SK-N-SH (cell line): ENCODE results near the gene TRRAP. TPM values are rescaled to one million over a fixed set of nuclear protein-coding genes. Genes with fewer than 3 reads are reported as not detected.

Source experiments
- CTCF ChIA-PET: fragments of 300-600, 350-600 bp; formaldehyde crosslinking; extraction: SDS; loops from one replicate; lab custom pipeline; 2021; lab: Yijun Ruan, JAX
- POLR2A ChIA-PET: fragments of 350-600 bp; sonication (Branson Sonifier 250); formaldehyde crosslinking; extraction: SDS; loops from one replicate; lab custom pipeline; 2020; ENCODE audit warnings: antibody characterized with exemption, inconsistent platforms; lab: Yijun Ruan, JAX
- DNase-seq: peaks from one replicate; pipeline ENCODE4 v3.0.0; 2012
- H2AFZ ChIP-seq: fragments of 200-600 bp; sonication (generic); 2 replicates; pipeline ENCODE4 v1.8.1; 2016; ENCODE audit warnings: antibody characterized with exemption, mild to moderate bottlenecking, low read depth
- H3F3A ChIP-seq: fragments of 200-600 bp; sonication (generic); replicated peaks from 2 replicates; pipeline ENCODE3; 2016; ENCODE audit warnings: antibody characterized with exemption, mild to moderate bottlenecking; ENCODE audit not compliant: insufficient read depth
- H3K27ac ChIP-seq, 2 experiments: fragments of 200-500 bp in 1 of 2; fragments of 200-600 bp in 1 of 2; sonication (Bioruptor generic) in 1 of 2; sonication (generic), shearing (Covaris generic) in 1 of 2; 2 replicates each; pipeline versions ENCODE4 v1.5.1 to v1.6.1; 2014 to 2016; ENCODE audit warnings: low read depth in 2 of 2, inconsistent platforms in 1 of 2, low read length in 1 of 2, mild to moderate bottlenecking in 1 of 2, mixed read lengths in 1 of 2
- H3K27me3 ChIP-seq: fragments of 200-600 bp; sonication (generic), shearing (Covaris generic); 2 replicates; pipeline ENCODE4 v1.6.1; 2016; ENCODE audit warnings: mixed run types; ENCODE audit not compliant: insufficient read depth
- H3K36me3 ChIP-seq, 2 experiments: fragments of 200-500 bp in 1 of 2; fragments of 200-600 bp in 1 of 2; sonication (Bioruptor generic) in 1 of 2; sonication (generic) in 1 of 2; replicated peaks in 1 of 2; 2 replicates each; pipeline versions ENCODE3 to v1.5.1; 2014 to 2016; ENCODE audit warnings: low read length in 1 of 2, mild to moderate bottlenecking in 1 of 2; ENCODE audit not compliant: insufficient read depth in 2 of 2, control insufficient read depth in 1 of 2
- H3K4me1 ChIP-seq, 2 experiments: fragments of 200-500 bp in 1 of 2; fragments of 200-600 bp in 1 of 2; sonication (Bioruptor generic) in 1 of 2; sonication (generic), shearing (Covaris generic) in 1 of 2; 2 replicates each; pipeline versions ENCODE4 v1.5.1 to v1.6.1; 2014 to 2016; ENCODE audit warnings: low read depth in 1 of 2, low read length in 1 of 2, mixed run types in 1 of 2; ENCODE audit not compliant: insufficient read depth in 2 of 2, control insufficient read depth in 1 of 2
- H3K4me2 ChIP-seq: fragments of 200-600 bp; sonication (generic), shearing (Covaris generic); 2 replicates; pipeline ENCODE4 v1.6.1; 2017; ENCODE audit warnings: mixed run types
- H3K4me3 ChIP-seq, 2 experiments: fragments of 200-500 bp in 1 of 2; fragments of 200-600 bp in 1 of 2; sonication (Bioruptor generic) in 1 of 2; sonication (generic), shearing (Covaris generic) in 1 of 2; 2 replicates each; pipeline versions ENCODE4 v1.5.1 to v1.8.1; 2014 to 2016; ENCODE audit warnings: low read depth in 2 of 2, inconsistent platforms in 1 of 2, low read length in 1 of 2, mild to moderate bottlenecking in 1 of 2, mixed read lengths in 1 of 2, moderate library complexity in 1 of 2
- H3K79me2 ChIP-seq: fragments of 200-600 bp; sonication (generic); 2 replicates; pipeline ENCODE4 v1.8.1; 2017; ENCODE audit warnings: mild to moderate bottlenecking; ENCODE audit not compliant: insufficient read depth
- H3K9ac ChIP-seq: fragments of 200-600 bp; sonication (generic); 2 replicates; pipeline ENCODE4 v1.6.1; 2017; ENCODE audit warnings: mixed run types
- H3K9me2 ChIP-seq: fragments of 200-600 bp; sonication (generic); 2 replicates; pipeline ENCODE4 v1.6.1; 2017; ENCODE audit warnings: mixed run types
- H3K9me3 ChIP-seq: fragments of 200-600 bp; sonication (generic); 2 replicates; pipeline ENCODE4 v1.6.1; 2017; ENCODE audit warnings: mixed run types, mild to moderate bottlenecking, moderate library complexity
- H4K20me1 ChIP-seq: fragments of 200-600 bp; sonication (generic); 2 replicates; pipeline ENCODE4 v1.6.1; 2017; ENCODE audit warnings: mild to moderate bottlenecking, mixed run types; ENCODE audit not compliant: insufficient read depth
- CHD2 ChIP-seq: fragments of 150-350 bp; IDR thresholded peaks from 2 replicates; pipeline ENCODE4 v1.6.1; 2018; ENCODE audit warnings: low read length; ENCODE audit not compliant: partially characterized antibody
- CTCF ChIP-seq: fragments of 200-600 bp; sonication (generic); IDR thresholded peaks from 2 replicates; pipeline ENCODE4 v1.6.1; 2017; ENCODE audit warnings: antibody characterized with exemption, mild to moderate bottlenecking, moderate library complexity
- ELF1 ChIP-seq: IDR thresholded peaks from 2 replicates; pipeline ENCODE4 v1.4.0; 2012
- EP300 ChIP-seq, 2 experiments: IDR thresholded peaks; 2 replicates each; pipeline versions ENCODE4 v1.4.0 to v1.6.1; 2012; ENCODE audit warnings: borderline replicate concordance in 1 of 2, low read depth in 1 of 2, low read length in 1 of 2
- FOSL2 ChIP-seq: IDR thresholded peaks from 2 replicates; pipeline ENCODE4 v1.4.0; 2012; ENCODE audit warnings: low read depth, mild to moderate bottlenecking, moderate library complexity, borderline replicate concordance
- GATA2 ChIP-seq: sonication (generic); formaldehyde crosslinking; IDR thresholded peaks from 2 replicates; pipeline ENCODE4 v1.5.0; 2020; ENCODE audit warnings: mild to moderate bottlenecking, missing genetic modification reagents
- MAX ChIP-seq: IDR thresholded peaks from 2 replicates; pipeline ENCODE4 v1.4.0; 2012; ENCODE audit warnings: low read depth
- NFIC ChIP-seq: IDR thresholded peaks from 2 replicates; pipeline ENCODE4 v1.4.0; 2012; ENCODE audit warnings: borderline replicate concordance
- POLR2AphosphoS5 ChIP-seq: IDR thresholded peaks from 2 replicates; pipeline ENCODE4 v1.6.1; 2012; ENCODE audit warnings: low read depth, low read length
- RAD21 ChIP-seq: IDR thresholded peaks from 2 replicates; pipeline ENCODE4 v1.6.1; 2012; ENCODE audit warnings: mild to moderate bottlenecking, low read length
- RFX5 ChIP-seq: IDR thresholded peaks from 2 replicates; pipeline ENCODE4 v1.6.1; 2012; ENCODE audit warnings: mild to moderate bottlenecking, improper control_type of control experiment, low read length
- RXRA ChIP-seq: IDR thresholded peaks from 2 replicates; pipeline ENCODE4 v1.4.0; 2012; ENCODE audit warnings: low read depth, mild to moderate bottlenecking, borderline replicate concordance
- SIN3A ChIP-seq: IDR thresholded peaks from 2 replicates; pipeline ENCODE4 v1.6.1; 2012; ENCODE audit warnings: low read depth, mild to moderate bottlenecking, low read length, moderate library complexity, borderline replicate concordance
- TAF1 ChIP-seq: IDR thresholded peaks from 2 replicates; pipeline ENCODE4 v1.6.1; 2012; ENCODE audit warnings: low read depth, mild to moderate bottlenecking, low read length, moderate library complexity, borderline replicate concordance
- TEAD4 ChIP-seq: IDR thresholded peaks from 2 replicates; pipeline ENCODE4 v1.4.0; 2012; ENCODE audit warnings: mild to moderate bottlenecking, borderline replicate concordance; ENCODE audit not compliant: insufficient read depth
- USF1 ChIP-seq: IDR thresholded peaks from 2 replicates; pipeline ENCODE4 v1.4.0; 2012; ENCODE audit warnings: low read depth, borderline replicate concordance
- USF2 ChIP-seq: fragments of 150-350 bp; IDR thresholded peaks from 2 replicates; pipeline ENCODE4 v1.6.1; 2017; ENCODE audit warnings: antibody characterized with exemption, low read length, low read depth, borderline replicate concordance
- WGBS: methylation state at CpG from one replicate; pipeline ENCODE4 v1.1.6; 2017; ENCODE audit warnings: low lambda C conversion rate; 5-methylcytosine and 5-hydroxymethylcytosine counted together
- polyA plus RNA-seq, 3 experiments: library from polyadenylated mRNA; depleted of rRNA; stranded (reverse); fragments of >200 nt; gene quantifications; 2 replicates each; pipeline ENCODE4 v1.2.3, GENCODE V29; 2012

TRRAP gene
- polyA plus RNA-seq, 1 of the 3 experiments (the other 2 are of a cell fraction): 24.9 TPM

GRCh38 chr7:98860071-98860470, 18.3 kb upstream of the TRRAP start:
- H3K9me2 ChIP-seq: no peaks in the 10 kb centered on the region
- H3F3A ChIP-seq: no peaks in the 10 kb centered on the region
- no peak overlapping the region for H3K4me3 ChIP-seq
- no peak overlapping the region for H2AFZ ChIP-seq
- no peaks in the 10 kb centered on the region for H3K9me3 ChIP-seq
- H3K4me1 ChIP-seq: no peaks in the 10 kb centered on the region
- no peaks in the 10 kb centered on the region for H4K20me1 ChIP-seq
- H3K9ac ChIP-seq: no peak overlapping the region
- no peak overlapping the region for H3K4me2 ChIP-seq
- 71% methylated on average over 12 of the region's 12 CpGs for WGBS
- no peaks in the 10 kb centered on the region for H3K79me2 ChIP-seq
- no peaks in the 10 kb centered on the region for H3K27me3 ChIP-seq
- CTCF ChIA-PET: interaction anchor here (0.8 to 13.5 kb wide), 3 partner anchors 12 to 18 kb away, joined by 4 to 82 read pairs (median 6); partner anchors contain the start of gene TRRAP
- peak; percentile 10 for DNase-seq
- H3K27ac ChIP-seq: no peak overlapping the region
- H3K36me3 ChIP-seq: no peaks in the 10 kb centered on the region
- no peak for TF ChIP-seq RAD21
- TF ChIP-seq MAX: no peak
- no peak for TF ChIP-seq TAF1
- TF ChIP-seq SIN3A: no peak
- no peak for TF ChIP-seq GATA2 (CRISPR knock-in tag)
- no peak for TF ChIP-seq POLR2AphosphoS5
- TF ChIP-seq FOSL2: no peak
- TF ChIP-seq EP300 (IDR thresholded peaks at IDR 0.05; ENCODE audit: borderline replicate concordance in 1 of 2, low read depth in 1 of 2, low read length in 1 of 2): no peak
- no peak for TF ChIP-seq ELF1
- no peak for TF ChIP-seq TEAD4
- TF ChIP-seq USF2: no peak
- TF ChIP-seq RFX5: no peak
- no peak for TF ChIP-seq CHD2
- TF ChIP-seq CTCF: no peak
- TF ChIP-seq RXRA: no peak
- TF ChIP-seq NFIC: no peak
- POLR2A ChIA-PET: no interaction called here

- no peak overlapping the region for H2AFZ ChIP-seq
- no peaks in the 10 kb centered on the region for H3K27me3 ChIP-seq
- H4K20me1 ChIP-seq: no peaks in the 10 kb centered on the region
- POLR2A ChIA-PET: no interaction called here
- no peak overlapping the region for H3K4me3 ChIP-seq
- no peak overlapping the region for H3K27ac ChIP-seq
- CTCF ChIA-PET: interaction anchor here (1.2 to 13.5 kb wide), 4 partner anchors 11 to 117 kb away, joined by 3 to 82 read pairs (median 6); partner anchors contain the start of gene TRRAP
- no peak overlapping the region for H3K9ac ChIP-seq
- 65% methylated on average over 3 of the region's 4 CpGs for WGBS
- no peaks in the 10 kb centered on the region for H3K36me3 ChIP-seq
- no peaks in the 10 kb centered on the region for H3K9me3 ChIP-seq
- no peaks in the 10 kb centered on the region for H3K9me2 ChIP-seq
- no peaks in the 10 kb centered on the region for H3K79me2 ChIP-seq
- no peak for DNase-seq
- peaks cover 0 to 10% of the 10 kb centered on the region in 2 experiments; a peak in 1 of 4 replicates for H3K4me1 ChIP-seq
- no peak overlapping the region for H3K4me2 ChIP-seq
- TF ChIP-seq USF1: no peak
- H3F3A ChIP-seq: no peaks in the 10 kb centered on the region
Measured at GRCh38 chr7:98862203-98862602, 16.1 kb upstream of the TRRAP start.
